GM12864 (cell line): Measurements from ENCODE around the gene EDA.

Experiments
- DNase-seq: peaks from one replicate; pipeline ENCODE4 v3.0.0-alpha.2; 2011; ENCODE audit warnings: low read depth
- H3K4me3 ChIP-seq: 2 replicates; pipeline ENCODE4 v1.5.1; 2011; ENCODE audit warnings: mild to moderate bottlenecking, low read depth, low read length, control low read depth
- CTCF ChIP-seq: IDR thresholded peaks from 2 replicates; pipeline ENCODE4 v1.5.1; 2011; ENCODE audit warnings: low read depth, mild to moderate bottlenecking, moderate library complexity, low read length, control low read depth, inconsistent platforms; ENCODE audit errors: missing control alignments

EDA gene

GRCh38 chrX:69919749-69920148 is 303.8 kb downstream of the EDA start:
- no peak overlapping the region for H3K4me3 ChIP-seq
- no peak for TF ChIP-seq CTCF
- DNase-seq = no peak

GRCh38 chrX:69932323-69932722 is 316.4 kb downstream of the EDA start:
- DNase-seq = no peak
- TF ChIP-seq CTCF = no peak
- no peak overlapping the region for H3K4me3 ChIP-seq

- no peak for TF ChIP-seq CTCF
- DNase-seq = no peak
- H3K4me3 ChIP-seq = no peak overlapping the region
Observed at GRCh38 chrX:69948276-69948797, 332.4 kb downstream of the EDA start.

- no peak overlapping the region for H3K4me3 ChIP-seq
- no peak for DNase-seq
- no peak for TF ChIP-seq CTCF
Observed at GRCh38 chrX:69951753-69952152, 335.8 kb downstream of the EDA start.

- no peak overlapping the region for H3K4me3 ChIP-seq
- no peak for TF ChIP-seq CTCF
- DNase-seq = no peak
Observed at GRCh38 chrX:69959712-69960111, 343.8 kb downstream of the EDA start.

GRCh38 chrX:69961365-69962072 is 345.6 kb downstream of the EDA start:
- TF ChIP-seq CTCF = no peak
- no peak overlapping the region for H3K4me3 ChIP-seq
- no peak for DNase-seq

- no peak for DNase-seq
- no peak for TF ChIP-seq CTCF
Observed at GRCh38 chrX:69968950-69969349, 353.0 kb downstream of the EDA start.

More at GRCh38 chrX:69968950-69969349, 353.0 kb downstream of the EDA start:
- H3K4me3 ChIP-seq = no peak overlapping the region
